Measurements from ENCODE around the gene SGMS1.

The SGMS1 gene

GRCh38 chr10:50335397-50335796 lies 288.4 kb downstream of the SGMS1 start:
- TF ChIP-seq CTCF (IDR thresholded peaks at IDR 0.05; ENCODE audit: low read length, missing control alignments), result no peak

GRCh38 chr10:50334273-50334672 lies 289.5 kb downstream of the SGMS1 start:
- no peak for TF ChIP-seq CTCF (IDR thresholded peaks at IDR 0.05; ENCODE audit: low read length, missing control alignments)
- DNase-seq (ENCODE audit: low read depth), result no peak
- H3K4me3 ChIP-seq (replicated peaks; ENCODE audit: low read depth, low read length), result no peak overlapping the region

More at GRCh38 chr10:50335397-50335796, 288.4 kb downstream of the SGMS1 start:
- H3K4me3 ChIP-seq (replicated peaks; ENCODE audit: low read depth, low read length), result no peak overlapping the region
- DNase-seq (ENCODE audit: low read depth), result no peak

DNA sequence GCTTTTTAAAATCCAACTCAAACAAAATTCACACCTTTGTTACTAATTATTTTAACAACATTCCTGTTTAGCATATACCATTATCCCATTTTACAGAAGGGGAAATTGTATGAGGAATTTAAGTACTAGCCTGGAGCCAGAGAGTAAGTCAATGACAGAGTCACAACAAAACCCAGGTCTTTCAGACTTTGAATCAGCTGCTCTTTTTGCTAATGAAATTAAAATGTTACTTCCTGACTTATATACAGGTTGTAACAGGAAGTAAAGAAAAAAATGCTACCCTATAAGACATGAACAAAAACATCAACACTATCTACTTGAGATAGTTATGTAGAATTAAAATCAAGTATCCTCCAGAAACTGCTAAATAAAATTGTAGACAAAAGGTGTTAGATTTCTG lies 289.9 kb downstream of the SGMS1 start:
- DNase-seq (ENCODE audit: low read depth), result no peak
- H3K4me3 ChIP-seq (replicated peaks; ENCODE audit: low read depth, low read length), result no peak overlapping the region
- no peak for TF ChIP-seq CTCF (IDR thresholded peaks at IDR 0.05; ENCODE audit: low read length, missing control alignments)

DNA sequence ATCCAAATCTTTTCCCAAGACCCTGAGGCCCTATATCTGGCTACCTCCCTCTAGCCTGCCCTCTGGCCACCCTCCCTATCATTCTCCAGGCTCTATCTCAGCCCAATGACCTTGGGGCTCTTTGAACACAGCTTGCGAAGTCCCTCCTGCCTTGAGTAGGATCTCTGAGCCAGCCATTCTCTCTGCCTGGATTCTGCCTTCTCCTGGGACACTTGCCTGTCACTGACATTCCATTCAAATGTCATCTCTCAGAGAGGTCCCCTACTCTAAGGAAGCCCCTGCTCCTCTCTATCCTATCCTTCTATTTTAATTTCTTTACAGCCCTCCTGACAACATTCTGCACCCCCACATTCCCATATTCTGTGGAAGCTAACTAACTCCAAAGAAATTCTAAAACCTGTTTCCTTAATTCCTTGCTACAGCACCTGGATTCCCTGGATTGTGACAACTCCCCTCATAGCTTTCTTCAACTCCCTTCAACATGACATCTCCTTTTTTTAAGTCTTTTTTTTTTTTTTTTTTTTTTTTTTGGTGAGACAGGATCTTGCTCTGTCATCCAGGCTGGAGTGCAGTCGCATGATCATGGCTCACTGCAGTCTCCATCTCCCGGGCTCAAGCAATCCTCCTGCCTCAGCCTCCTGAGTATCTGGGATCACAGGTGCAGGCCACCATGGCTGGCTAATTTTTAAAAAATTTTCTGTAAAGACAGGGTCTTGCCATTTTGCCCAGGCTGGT lies 291.5 kb downstream of the SGMS1 start:
- H3K4me3 ChIP-seq (replicated peaks; ENCODE audit: low read depth, low read length), result no peak overlapping the region
- TF ChIP-seq CTCF (IDR thresholded peaks at IDR 0.05; ENCODE audit: low read length, missing control alignments), result no peak
- DNase-seq (ENCODE audit: low read depth), result no peak

- no peak overlapping the region for H3K4me3 ChIP-seq (replicated peaks; ENCODE audit: low read depth, low read length)
- DNase-seq (ENCODE audit: low read depth), result no peak
- no peak for TF ChIP-seq CTCF (IDR thresholded peaks at IDR 0.05; ENCODE audit: low read length, missing control alignments)
Observed at GRCh38 chr10:50331486-50331885, 292.3 kb downstream of the SGMS1 start.

GRCh38 chr10:50326757-50327701 lies 296.7 kb downstream of the SGMS1 start:
- peak; percentile 86 for DNase-seq (ENCODE audit: low read depth)
- peak overlapping the region; percentile 9 for H3K4me3 ChIP-seq (replicated peaks; ENCODE audit: low read depth, low read length)
- TF ChIP-seq CTCF (IDR thresholded peaks at IDR 0.05; ENCODE audit: low read length, missing control alignments), result no peak

Measured in fibroblast of pulmonary artery (primary cell).